Umbilical cord (tissue), 2 donors: ENCODE results near the gene BRD1. TPM values are rescaled to one million over a fixed set of nuclear protein-coding genes. Genes with fewer than 3 reads are reported as not detected.

Experiments used
- DNase-seq: peaks from one replicate; pipeline ENCODE4 v3.0.0-alpha.2; 2015; ENCODE audit warnings: low spot score
- total RNA-seq: library from RNA; depleted of rRNA; stranded (reverse); fragments of >200 nt; gene quantifications from one replicate; pipeline ENCODE4 v1.2.3, GENCODE V29; 2014; ENCODE audit warnings: low replicate concordance; ENCODE audit not compliant: insufficient read depth

BRD1 gene
- total RNA-seq, 1 donor from 2014 or later = 30.6 TPM

DNA sequence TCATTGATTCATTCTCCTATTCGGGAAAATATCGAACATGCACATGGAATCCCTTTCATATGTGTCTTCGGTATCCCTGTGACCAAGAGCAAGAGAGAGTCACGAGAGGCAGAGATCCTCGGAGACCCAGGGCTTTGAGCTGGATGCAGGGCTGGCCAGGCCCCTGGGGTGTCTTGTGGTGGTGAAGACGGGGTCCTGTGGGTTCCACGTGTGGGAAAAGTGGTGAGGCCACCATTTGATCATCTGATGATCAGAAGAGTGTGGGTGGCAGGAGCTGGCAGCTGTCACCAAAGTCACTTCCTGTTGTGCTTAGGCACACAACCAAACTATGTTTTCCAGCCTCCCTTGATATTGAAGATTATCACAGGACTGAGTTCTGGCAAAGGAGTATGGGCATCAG is 94.0 kb downstream of the BRD1 start:
- no peak for DNase-seq

DNA sequence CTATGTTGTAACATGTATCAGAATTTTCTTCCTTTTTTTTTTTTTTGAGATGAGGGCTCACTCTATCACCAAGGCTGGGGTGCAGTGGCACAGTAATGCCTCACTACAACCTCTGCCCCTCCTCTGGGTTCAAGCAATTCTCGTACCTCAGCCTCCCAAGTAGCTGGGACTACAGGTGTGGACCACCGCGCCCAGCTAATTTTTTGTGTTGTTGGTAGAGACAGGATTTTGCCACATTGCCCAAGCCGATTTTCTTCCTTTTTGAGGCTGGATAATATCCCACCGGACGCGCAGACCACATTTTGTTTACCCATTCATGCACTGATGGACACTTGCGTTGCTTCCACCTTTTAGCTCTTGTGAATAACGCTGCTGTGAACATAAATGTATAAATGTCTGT is 97.0 kb downstream of the BRD1 start:
- DNase-seq = no peak

DNA sequence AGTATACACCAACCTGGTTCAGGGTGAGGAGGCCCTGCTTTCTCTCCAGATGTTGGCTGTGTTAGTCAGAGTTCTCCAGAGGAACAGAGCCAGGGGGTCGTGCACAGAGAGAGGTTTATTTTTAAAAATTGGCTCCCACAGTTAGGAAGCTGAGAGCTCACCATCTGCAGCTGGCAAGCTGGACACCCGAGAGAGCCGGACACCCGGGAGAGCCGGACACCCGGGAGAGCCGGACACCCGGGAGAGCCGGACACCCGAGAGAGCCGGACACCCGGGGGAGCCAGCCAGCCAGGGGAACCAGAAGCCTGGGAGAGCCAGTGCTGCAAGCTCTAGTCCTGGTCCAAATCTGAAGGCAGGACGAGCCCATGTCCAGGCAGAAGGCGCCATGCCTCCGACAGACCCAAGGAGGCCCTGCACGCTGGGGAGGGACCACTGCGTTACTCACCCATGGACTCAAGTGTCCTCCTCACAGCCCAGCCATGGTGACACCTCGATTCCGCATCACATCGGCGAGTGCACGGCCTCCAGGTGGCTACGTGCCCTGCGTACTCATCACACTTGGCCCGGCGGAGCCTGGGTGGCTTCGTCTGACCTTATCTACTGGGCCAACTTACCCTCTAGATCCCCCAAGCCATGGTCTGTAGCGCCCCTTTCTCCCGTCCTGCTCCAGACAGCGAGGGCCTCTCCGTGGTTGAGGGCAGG is 99.0 kb downstream of the BRD1 start:
- no peak for DNase-seq

DNA sequence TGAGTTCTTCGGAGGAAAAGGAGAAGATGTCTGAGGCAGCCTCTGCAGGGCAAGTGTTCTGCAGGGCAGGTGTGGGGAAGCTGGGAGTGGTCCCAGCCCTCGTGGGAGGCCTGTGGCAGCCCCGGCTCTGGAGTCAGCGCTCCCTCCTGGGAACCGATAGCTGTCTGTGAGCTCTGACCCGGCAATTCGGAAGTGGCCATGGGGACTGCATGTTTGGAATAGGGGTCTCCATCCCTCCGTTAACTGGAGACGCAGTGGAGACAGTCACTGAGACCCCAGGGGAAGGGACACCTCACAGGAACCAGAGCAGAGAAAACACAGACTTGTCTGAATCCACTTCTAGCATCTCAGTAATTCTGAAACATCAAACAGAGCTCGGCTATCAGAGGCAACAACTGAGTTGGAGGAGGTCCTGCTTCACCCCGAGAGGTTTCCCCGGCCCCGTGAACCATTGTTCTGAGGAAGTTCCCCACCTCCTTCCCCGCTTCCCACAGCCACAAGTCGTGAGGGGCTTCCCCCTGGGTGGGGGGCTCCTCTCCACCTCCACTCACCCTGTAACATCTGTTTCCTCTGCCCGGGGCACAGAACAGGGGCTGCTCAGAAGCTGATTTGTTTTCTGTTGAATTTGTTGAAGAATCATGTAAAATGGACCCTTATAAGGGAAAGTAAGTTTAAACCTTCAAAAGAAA is 99.6 kb downstream of the BRD1 start:
- no peak for DNase-seq

DNA sequence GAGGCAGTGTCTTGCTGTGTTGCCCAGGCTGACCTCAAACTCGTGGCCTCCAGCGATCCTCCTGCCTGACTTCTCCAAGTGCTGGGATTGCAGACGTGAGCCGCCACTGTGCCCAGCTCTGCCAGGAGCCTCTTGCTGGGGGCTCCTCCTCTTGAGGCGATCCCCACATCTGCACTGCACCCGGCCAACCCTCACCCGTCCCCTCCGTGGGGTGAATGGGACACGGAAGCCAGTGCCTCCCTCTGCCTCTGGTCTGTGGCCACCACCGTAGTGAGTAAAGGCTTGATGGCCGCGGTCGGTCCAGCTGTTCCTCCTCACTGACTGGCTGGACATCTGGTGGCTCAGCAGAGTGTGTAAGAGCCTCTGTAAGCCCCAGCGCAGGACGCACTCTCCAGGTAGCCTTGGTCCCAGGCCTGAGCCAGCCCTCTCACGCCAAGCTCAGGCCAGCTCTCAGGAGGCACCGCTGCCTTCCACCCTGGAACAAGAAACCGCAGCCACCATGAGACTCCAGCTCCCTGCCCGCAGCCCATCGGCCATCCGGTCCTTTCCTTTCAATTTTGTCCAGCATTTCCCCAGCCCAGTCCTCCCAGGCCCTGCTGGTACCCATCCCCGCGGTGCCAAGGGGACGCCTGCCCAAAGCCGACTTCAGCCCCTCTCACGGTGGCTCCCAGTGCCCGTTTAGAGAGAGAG is 100.3 kb downstream of the BRD1 start:
- DNase-seq = no peak

GRCh38 chr22:49726701-49727101 is 101.0 kb downstream of the BRD1 start:
- no peak for DNase-seq

DNA sequence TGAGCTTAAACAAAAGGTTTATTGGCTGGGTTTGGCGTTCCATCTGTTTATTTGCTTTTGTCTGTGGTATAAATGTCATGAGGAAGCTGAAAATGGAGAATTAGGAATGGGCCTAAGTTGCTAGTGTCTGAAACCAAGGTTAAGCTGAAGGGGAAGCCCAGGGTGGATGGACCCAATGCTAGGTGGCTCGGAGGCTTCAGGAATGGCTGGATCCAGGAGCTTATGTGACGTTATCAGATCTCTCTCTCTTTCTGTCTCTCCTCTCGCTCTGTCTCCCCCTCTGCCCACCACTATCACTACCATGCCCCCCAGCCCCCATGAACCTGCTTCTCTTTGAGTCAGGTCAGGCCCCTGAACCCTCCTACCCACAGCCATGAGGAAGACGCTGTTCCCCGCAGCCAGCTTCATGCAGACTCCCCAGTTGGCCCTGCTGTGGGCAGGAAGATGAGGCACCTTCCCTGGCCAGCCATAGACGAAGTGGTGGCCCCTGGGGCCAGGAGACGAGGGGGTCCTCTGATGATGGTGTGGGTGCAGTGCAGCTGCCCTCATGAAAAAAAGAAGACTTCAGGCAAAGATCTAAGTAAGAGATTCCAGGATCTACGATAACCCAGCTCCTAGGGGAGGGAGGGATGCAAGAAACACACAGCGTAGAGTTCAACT is 101.5 kb downstream of the BRD1 start:
- DNase-seq = no peak

- no peak for DNase-seq
Observed at GRCh38 chr22:49725516-49725915, 102.2 kb downstream of the BRD1 start.

DNA sequence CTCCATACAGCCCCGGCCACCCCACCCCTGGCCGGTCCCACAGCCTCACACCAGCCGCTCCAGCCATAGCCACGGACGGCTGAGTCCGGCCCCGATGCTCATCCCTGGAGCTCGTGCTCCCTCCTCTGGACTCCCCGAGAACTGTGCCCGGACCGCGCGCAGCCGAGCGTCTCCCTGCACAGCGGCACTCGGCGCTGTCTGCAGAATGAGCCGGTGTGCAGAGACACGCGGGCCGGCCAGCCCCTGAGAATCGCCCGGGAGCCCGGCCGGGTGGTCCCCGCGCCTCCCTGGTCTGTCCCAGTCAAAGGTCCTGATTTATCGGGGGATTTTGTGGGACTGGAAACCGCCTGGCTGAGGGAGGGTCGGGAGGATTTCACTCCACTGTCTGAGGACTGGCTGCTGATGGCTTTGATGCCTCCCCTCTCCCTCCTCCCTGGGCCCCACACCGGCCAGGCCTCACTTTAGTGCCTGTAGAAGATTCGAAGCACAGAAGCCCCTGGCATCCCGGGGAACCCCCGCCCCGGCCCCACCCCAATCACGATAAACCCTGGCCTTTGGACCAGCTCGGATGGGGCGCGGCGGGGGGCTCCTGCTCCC is 102.7 kb downstream of the BRD1 start:
- peak; percentile 7 for DNase-seq

DNA sequence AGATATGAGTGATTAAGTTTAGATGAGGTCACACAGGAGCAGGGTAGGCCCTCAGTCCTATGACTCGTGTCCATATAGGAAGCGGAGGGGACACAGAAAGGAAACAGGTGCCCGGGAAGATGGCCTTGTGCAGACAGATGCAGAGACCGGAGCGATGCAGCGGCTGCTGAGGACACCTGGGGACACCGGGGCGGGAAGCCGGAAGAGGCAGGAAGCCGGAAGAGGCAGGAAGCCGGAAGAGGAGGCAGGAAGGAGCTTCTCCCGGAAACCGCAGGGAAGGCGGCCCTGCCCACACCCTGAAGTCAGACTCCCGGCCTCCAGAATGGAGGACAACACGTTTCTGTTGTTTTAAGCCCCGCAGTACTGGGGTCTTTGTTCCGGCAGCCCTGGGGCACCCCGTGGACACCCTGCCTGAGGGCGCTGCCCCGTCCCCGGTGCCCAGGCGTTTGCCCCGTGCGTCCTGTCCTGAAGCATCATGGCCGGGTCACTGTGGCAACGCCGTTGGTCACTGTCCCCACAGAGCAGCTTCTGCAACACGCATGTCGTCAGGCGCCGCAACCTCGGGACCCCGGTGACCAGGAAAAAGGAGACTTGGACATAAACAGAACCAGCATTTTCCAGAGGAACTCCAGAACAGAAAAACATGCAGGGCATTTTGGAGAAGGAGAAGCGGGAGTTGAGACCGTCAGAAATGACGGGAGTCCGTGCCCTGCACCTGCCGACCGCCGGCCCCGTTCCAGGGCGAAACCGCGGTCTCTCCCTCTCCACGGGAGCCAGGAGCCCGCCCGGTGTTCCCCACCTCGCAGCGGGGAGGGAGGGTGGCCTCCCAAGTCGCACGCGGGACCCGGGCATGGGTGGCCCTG is 103.4 kb downstream of the BRD1 start:
- no peak for DNase-seq

GRCh38 chr22:49723478-49724029 is 104.1 kb downstream of the BRD1 start:
- DNase-seq = no peak

Other genes starting within 250 kb of the BRD1 start
- gene ZBED4, start 26.0 kb upstream of the BRD1 start, total RNA-seq = 10.8 TPM
- gene ALG12, start 90.6 kb upstream of the BRD1 start, total RNA-seq = 13.7 TPM
- gene CRELD2, start 90.8 kb upstream of the BRD1 start, total RNA-seq = 23.8 TPM
- 11.6 TPM for gene PIM3, start 132.9 kb upstream of the BRD1 start, total RNA-seq
- not detected for gene IL17REL, start 184.9 kb upstream of the BRD1 start, total RNA-seq
- not detected for gene TTLL8, start 230.4 kb upstream of the BRD1 start, total RNA-seq